HEK293 (cell line): ENCODE data around the gene ARHGAP4.
A peak's percentile ranks its signal among the peaks of the same experiment; 100 is the strongest.

Source experiments
- BCL11A ChIP-seq: fragments of 450-650 bp; formaldehyde crosslinking; IDR thresholded peaks from 2 replicates; pipeline ENCODE4 v1.5.1; 2016; ENCODE audit warnings: low read depth, missing biosample characterization, missing genetic modification characterization
- KLF8 ChIP-seq: fragments of 450-650 bp; formaldehyde crosslinking; IDR thresholded peaks from 2 replicates; pipeline ENCODE4 v1.5.1; 2016; ENCODE audit warnings: missing biosample characterization, missing genetic modification characterization
- MEIS1 ChIP-seq: sonication (generic); formaldehyde crosslinking; IDR thresholded peaks from 2 replicates; pipeline ENCODE4 v1.8.1; 2022; ENCODE audit warnings: missing genetic modification reagents, mild to moderate bottlenecking, borderline replicate concordance
- MZF1 ChIP-seq: fragments of 450-650 bp; formaldehyde crosslinking; IDR thresholded peaks from 2 replicates; pipeline ENCODE4 v1.5.1; 2017; ENCODE audit warnings: missing biosample characterization, missing genetic modification characterization, borderline replicate concordance
- OVOL3 ChIP-seq: fragments of 450-650 bp; formaldehyde crosslinking; IDR thresholded peaks from 2 replicates; pipeline ENCODE4 v1.5.1; 2016; ENCODE audit warnings: missing biosample characterization, missing genetic modification characterization
- PBX3 ChIP-seq: sonication (generic); formaldehyde crosslinking; IDR thresholded peaks from 2 replicates; pipeline ENCODE4 v1.8.1; 2022; ENCODE audit warnings: mild to moderate bottlenecking, moderate library complexity, missing genetic modification reagents
- SCRT1 ChIP-seq: fragments of 450-650 bp; formaldehyde crosslinking; IDR thresholded peaks from 2 replicates; pipeline ENCODE4 v1.5.1; 2016; ENCODE audit warnings: missing biosample characterization, missing genetic modification characterization, borderline replicate concordance
- YY2 ChIP-seq: fragments of 450-650 bp; formaldehyde crosslinking; IDR thresholded peaks from 2 replicates; pipeline ENCODE4 v1.5.1; 2016; ENCODE audit warnings: missing biosample characterization, missing genetic modification characterization
- ZBTB21 ChIP-seq: fragments of 450-650 bp; formaldehyde crosslinking; IDR thresholded peaks from 2 replicates; pipeline ENCODE4 v1.5.1; 2017; ENCODE audit warnings: missing biosample characterization, missing genetic modification characterization
- ZBTB49 ChIP-seq: fragments of 450-650 bp; formaldehyde crosslinking; IDR thresholded peaks from 2 replicates; pipeline ENCODE4 v1.5.1; 2016; ENCODE audit warnings: missing biosample characterization, missing genetic modification characterization, low read depth
- ZEB2 ChIP-seq: fragments of 450-650 bp; formaldehyde crosslinking; IDR thresholded peaks from 2 replicates; pipeline ENCODE4 v1.5.1; 2016; ENCODE audit warnings: missing biosample characterization, missing genetic modification characterization
- ZFHX2 ChIP-seq: fragments of 450-650 bp; formaldehyde crosslinking; conservative IDR thresholded peaks from 2 replicates; pipeline ENCODE4 v1.5.1; 2016; ENCODE audit warnings: missing biosample characterization, missing genetic modification characterization
- ZFP41 ChIP-seq: fragments of 450-650 bp; formaldehyde crosslinking; IDR thresholded peaks from 2 replicates; pipeline ENCODE4 v1.5.1; 2016; ENCODE audit warnings: missing biosample characterization, missing genetic modification characterization, borderline replicate concordance
- ZNF202 ChIP-seq: fragments of 450-650 bp; formaldehyde crosslinking; IDR thresholded peaks from 2 replicates; pipeline ENCODE4 v1.5.1; 2016; ENCODE audit warnings: missing biosample characterization, missing genetic modification characterization, borderline replicate concordance
- ZNF214 ChIP-seq: fragments of 450-650 bp; formaldehyde crosslinking; IDR thresholded peaks from 2 replicates; pipeline ENCODE4 v1.5.1; 2017; ENCODE audit warnings: missing biosample characterization, mild to moderate bottlenecking, missing genetic modification characterization, borderline replicate concordance
- ZNF223 ChIP-seq: fragments of 450-650 bp; formaldehyde crosslinking; IDR thresholded peaks from 2 replicates; pipeline ENCODE4 v1.5.1; 2016; ENCODE audit warnings: missing biosample characterization, missing genetic modification characterization
- ZNF341 ChIP-seq: fragments of 450-650 bp; formaldehyde crosslinking; IDR thresholded peaks from 2 replicates; pipeline ENCODE4; 2016; ENCODE audit warnings: low read depth, missing biosample characterization, missing genetic modification characterization
- ZNF48 ChIP-seq: fragments of 450-650 bp; formaldehyde crosslinking; IDR thresholded peaks from 2 replicates; pipeline ENCODE4 v1.5.1; 2016; ENCODE audit warnings: missing biosample characterization, missing genetic modification characterization
- ZNF530 ChIP-seq: fragments of 450-650 bp; formaldehyde crosslinking; IDR thresholded peaks from 2 replicates; pipeline ENCODE4 v1.5.1; 2016; ENCODE audit warnings: low read depth, missing biosample characterization, missing genetic modification characterization
- ZNF548 ChIP-seq: fragments of 450-650 bp; formaldehyde crosslinking; IDR thresholded peaks from 2 replicates; pipeline ENCODE4 v1.5.1; 2016; ENCODE audit warnings: missing biosample characterization, missing genetic modification characterization
- ZNF555 ChIP-seq: fragments of 450-650 bp; formaldehyde crosslinking; conservative IDR thresholded peaks from 2 replicates; pipeline ENCODE4 v1.5.1; 2017; ENCODE audit warnings: missing biosample characterization, mild to moderate bottlenecking, missing genetic modification characterization, inconsistent platforms
- ZNF670 ChIP-seq: fragments of 450-650 bp; formaldehyde crosslinking; IDR thresholded peaks from 2 replicates; pipeline ENCODE4 v1.5.1; 2016; ENCODE audit warnings: missing biosample characterization, missing genetic modification characterization, low read depth
- ZNF76 ChIP-seq: fragments of 450-650 bp; formaldehyde crosslinking; IDR thresholded peaks from 2 replicates; pipeline ENCODE4; 2016; ENCODE audit warnings: low read depth, missing biosample characterization, missing genetic modification characterization, borderline replicate concordance
- ZNF785 ChIP-seq: fragments of 450-650 bp; formaldehyde crosslinking; IDR thresholded peaks from 2 replicates; pipeline ENCODE4 v1.5.1; 2016; ENCODE audit warnings: missing biosample characterization, missing genetic modification characterization
- ZXDB ChIP-seq: fragments of 450-650 bp; formaldehyde crosslinking; IDR thresholded peaks from 2 replicates; pipeline ENCODE4 v1.5.1; 2016; ENCODE audit warnings: missing biosample characterization, missing genetic modification characterization
- TF ChIP-seq, protein P1 (sequence below): fragments of 450-650 bp; formaldehyde crosslinking; IDR thresholded peaks from 2 replicates; pipeline ENCODE4 v1.5.1; 2016; ENCODE audit warnings: missing biosample characterization, missing genetic modification characterization
- TF ChIP-seq, protein P2 (sequence below): fragments of 450-650 bp; formaldehyde crosslinking; IDR thresholded peaks from 2 replicates; pipeline ENCODE4 v1.5.1; 2016; ENCODE audit warnings: missing biosample characterization, missing genetic modification characterization, borderline replicate concordance
- TF ChIP-seq, protein P3 (sequence below): fragments of 450-650 bp; formaldehyde crosslinking; IDR thresholded peaks from 2 replicates; pipeline ENCODE4 v1.5.1; 2016; ENCODE audit warnings: missing biosample characterization, missing genetic modification characterization
- TF ChIP-seq, protein P4 (sequence below): fragments of 450-650 bp; formaldehyde crosslinking; conservative IDR thresholded peaks from 2 replicates; pipeline ENCODE4 v1.5.1; 2016; ENCODE audit warnings: low read depth, missing biosample characterization, missing genetic modification characterization

ARHGAP4 gene

DNA sequence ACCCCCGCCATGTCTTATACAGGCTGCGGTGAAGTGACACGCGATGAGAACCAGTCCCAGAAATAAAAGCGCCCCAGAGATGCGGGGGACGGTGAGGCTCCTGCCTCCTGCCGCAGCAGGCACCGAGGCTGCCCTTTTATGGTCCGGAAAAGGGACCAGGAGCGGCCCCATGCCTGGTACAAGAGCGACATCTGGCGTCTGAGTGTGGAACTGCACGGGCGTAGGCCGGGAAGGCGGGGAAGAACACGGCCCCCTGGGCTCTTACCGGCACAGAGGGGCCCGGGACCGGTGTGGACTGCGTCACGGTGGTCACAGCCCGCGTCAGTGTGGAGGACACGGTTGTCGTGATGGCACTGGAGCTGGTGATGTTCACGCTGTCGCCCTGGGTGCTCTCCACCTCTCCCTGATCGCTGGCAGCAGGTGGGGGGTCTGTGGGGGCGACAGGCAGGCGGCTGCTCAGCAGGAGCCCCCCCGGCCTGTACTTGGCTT is 27.3 kb upstream of the ARHGAP4 start (continued):
- 0 out of 2 replicates have a peak, but pooled peaks have one; percentile 64 for TF ChIP-seq PBX3
- no peak for TF ChIP-seq ZNF202
- no peak; the same call in 1 of the 2 replicates for TF ChIP-seq ZBTB21
- TF ChIP-seq ZNF223 = no peak
- TF ChIP-seq ZFP41 (tag by site-specific recombination) = no peak
- TF ChIP-seq ZNF48 (tag by site-specific recombination) = no peak
- TF ChIP-seq ZNF548 (tag by site-specific recombination) = no peak
- peak; percentile 86 for TF ChIP-seq ZEB2 (tag by site-specific recombination)
- no peak for TF ChIP-seq ZNF555
- TF ChIP-seq, protein P1, sequence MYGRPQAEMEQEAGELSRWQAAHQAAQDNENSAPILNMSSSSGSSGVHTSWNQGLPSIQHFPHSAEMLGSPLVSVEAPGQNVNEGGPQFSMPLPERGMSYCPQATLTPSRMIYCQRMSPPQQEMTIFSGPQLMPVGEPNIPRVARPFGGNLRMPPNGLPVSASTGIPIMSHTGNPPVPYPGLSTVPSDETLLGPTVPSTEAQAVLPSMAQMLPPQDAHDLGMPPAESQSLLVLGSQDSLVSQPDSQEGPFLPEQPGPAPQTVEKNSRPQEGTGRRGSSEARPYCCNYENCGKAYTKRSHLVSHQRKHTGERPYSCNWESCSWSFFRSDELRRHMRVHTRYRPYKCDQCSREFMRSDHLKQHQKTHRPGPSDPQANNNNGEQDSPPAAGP (tag by site-specific recombination) = peak; percentile 79
- peak; percentile 17; the same call in 1 of the 2 replicates for TF ChIP-seq BCL11A (tag by site-specific recombination)
- no peak for TF ChIP-seq ZNF341 (tag by site-specific recombination)
- TF ChIP-seq KLF8 = peak; percentile 85; the same call in 1 of the 2 replicates
- TF ChIP-seq, protein P2, sequence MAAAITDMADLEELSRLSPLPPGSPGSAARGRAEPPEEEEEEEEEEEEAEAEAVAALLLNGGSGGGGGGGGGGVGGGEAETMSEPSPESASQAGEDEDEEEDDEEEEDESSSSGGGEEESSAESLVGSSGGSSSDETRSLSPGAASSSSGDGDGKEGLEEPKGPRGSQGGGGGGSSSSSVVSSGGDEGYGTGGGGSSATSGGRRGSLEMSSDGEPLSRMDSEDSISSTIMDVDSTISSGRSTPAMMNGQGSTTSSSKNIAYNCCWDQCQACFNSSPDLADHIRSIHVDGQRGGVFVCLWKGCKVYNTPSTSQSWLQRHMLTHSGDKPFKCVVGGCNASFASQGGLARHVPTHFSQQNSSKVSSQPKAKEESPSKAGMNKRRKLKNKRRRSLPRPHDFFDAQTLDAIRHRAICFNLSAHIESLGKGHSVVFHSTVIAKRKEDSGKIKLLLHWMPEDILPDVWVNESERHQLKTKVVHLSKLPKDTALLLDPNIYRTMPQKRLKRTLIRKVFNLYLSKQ = no peak
- no peak for TF ChIP-seq ZNF76 (tag by site-specific recombination)
- no peak for TF ChIP-seq ZNF214
- TF ChIP-seq ZNF530 (tag by site-specific recombination) = no peak
- TF ChIP-seq ZFHX2 = peak; percentile 79
- TF ChIP-seq YY2 (tag by site-specific recombination) = no peak
- TF ChIP-seq, protein P3, sequence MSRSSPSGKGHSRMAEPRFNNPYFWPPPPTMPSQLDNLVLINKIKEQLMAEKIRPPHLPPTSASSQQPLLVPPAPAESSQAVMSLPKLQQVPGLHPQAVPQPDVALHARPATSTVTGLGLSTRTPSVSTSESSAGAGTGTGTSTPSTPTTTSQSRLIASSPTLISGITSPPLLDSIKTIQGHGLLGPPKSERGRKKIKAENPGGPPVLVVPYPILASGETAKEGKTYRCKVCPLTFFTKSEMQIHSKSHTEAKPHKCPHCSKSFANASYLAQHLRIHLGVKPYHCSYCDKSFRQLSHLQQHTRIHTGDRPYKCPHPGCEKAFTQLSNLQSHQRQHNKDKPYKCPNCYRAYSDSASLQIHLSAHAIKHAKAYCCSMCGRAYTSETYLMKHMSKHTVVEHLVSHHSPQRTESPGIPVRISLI (tag by site-specific recombination) = no peak
- TF ChIP-seq SCRT1 (tag by site-specific recombination) = peak; percentile 96
- TF ChIP-seq, protein P4, sequence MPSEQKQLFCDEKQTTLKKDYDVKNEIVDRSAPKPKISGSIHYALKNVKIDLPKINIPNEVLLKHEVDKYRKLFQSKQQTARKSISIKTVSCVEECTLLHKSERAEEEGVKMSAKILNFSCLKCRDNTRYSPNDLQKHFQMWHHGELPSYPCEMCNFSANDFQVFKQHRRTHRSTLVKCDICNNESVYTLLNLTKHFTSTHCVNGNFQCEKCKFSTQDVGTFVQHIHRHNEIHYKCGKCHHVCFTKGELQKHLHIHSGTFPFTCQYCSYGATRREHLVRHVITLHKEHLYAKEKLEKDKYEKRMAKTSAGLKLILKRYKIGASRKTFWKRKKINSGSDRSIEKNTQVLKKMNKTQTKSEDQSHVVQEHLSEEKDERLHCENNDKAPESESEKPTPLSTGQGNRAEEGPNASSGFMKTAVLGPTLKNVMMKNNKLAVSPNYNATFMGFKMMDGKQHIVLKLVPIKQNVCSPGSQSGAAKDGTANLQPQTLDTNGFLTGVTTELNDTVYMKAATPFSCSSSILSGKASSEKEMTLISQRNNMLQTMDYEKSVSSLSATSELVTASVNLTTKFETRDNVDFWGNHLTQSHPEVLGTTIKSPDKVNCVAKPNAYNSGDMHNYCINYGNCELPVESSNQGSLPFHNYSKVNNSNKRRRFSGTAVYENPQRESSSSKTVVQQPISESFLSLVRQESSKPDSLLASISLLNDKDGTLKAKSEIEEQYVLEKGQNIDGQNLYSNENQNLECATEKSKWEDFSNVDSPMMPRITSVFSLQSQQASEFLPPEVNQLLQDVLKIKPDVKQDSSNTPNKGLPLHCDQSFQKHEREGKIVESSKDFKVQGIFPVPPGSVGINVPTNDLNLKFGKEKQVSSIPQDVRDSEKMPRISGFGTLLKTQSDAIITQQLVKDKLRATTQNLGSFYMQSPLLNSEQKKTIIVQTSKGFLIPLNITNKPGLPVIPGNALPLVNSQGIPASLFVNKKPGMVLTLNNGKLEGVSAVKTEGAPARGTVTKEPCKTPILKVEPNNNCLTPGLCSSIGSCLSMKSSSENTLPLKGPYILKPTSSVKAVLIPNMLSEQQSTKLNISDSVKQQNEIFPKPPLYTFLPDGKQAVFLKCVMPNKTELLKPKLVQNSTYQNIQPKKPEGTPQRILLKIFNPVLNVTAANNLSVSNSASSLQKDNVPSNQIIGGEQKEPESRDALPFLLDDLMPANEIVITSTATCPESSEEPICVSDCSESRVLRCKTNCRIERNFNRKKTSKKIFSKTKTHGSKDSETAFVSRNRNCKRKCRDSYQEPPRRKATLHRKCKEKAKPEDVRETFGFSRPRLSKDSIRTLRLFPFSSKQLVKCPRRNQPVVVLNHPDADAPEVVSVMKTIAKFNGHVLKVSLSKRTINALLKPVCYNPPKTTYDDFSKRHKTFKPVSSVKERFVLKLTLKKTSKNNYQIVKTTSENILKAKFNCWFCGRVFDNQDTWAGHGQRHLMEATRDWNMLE = no peak
- TF ChIP-seq MZF1 = no peak
- no peak for TF ChIP-seq ZBTB49 (tag by site-specific recombination)
- TF ChIP-seq ZNF785 (tag by site-specific recombination) = no peak
- TF ChIP-seq ZNF670 (tag by site-specific recombination) = no peak
- no peak for TF ChIP-seq MEIS1
- no peak for TF ChIP-seq OVOL3 (tag by site-specific recombination)
- peak; percentile 19; the same call in 1 of the 2 replicates for TF ChIP-seq ZXDB (tag by site-specific recombination)
